ENCODE measurements around the gene GRB2.

DNA sequence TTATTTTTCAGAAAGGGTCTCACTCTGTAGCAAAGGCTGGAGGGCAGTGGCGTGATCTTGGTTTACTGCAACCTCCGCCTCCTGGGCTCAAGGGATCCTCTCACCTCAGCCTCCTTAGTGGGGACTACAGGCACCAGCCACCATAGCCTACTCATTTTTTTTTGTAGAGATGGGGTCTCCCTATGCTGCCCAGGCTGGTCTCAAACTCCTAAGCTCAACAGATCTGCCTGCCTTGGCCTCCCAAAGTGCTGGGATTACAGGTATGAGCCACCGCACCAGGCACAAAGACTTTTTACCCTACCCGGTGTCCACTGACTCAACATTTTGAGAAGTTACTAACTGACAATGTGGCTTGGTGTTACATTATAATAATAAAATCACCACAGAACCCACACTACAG is 7.2 kb downstream of the GRB2 start:
- TF ChIP-seq, protein P1, sequence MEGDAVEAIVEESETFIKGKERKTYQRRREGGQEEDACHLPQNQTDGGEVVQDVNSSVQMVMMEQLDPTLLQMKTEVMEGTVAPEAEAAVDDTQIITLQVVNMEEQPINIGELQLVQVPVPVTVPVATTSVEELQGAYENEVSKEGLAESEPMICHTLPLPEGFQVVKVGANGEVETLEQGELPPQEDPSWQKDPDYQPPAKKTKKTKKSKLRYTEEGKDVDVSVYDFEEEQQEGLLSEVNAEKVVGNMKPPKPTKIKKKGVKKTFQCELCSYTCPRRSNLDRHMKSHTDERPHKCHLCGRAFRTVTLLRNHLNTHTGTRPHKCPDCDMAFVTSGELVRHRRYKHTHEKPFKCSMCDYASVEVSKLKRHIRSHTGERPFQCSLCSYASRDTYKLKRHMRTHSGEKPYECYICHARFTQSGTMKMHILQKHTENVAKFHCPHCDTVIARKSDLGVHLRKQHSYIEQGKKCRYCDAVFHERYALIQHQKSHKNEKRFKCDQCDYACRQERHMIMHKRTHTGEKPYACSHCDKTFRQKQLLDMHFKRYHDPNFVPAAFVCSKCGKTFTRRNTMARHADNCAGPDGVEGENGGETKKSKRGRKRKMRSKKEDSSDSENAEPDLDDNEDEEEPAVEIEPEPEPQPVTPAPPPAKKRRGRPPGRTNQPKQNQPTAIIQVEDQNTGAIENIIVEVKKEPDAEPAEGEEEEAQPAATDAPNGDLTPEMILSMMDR (IDR thresholded peaks at IDR 0.05) = no peak
- TF ChIP-seq POLR2AphosphoS5 (IDR thresholded peaks at IDR 0.05; ENCODE audit: low read depth, low read length) = no peak

All from Panc1 (cell line).